Neural progenitor cell (in vitro differentiated cells): ENCODE measurements around the gene ZIC4.

Experiments used
- CTCF ChIP-seq: fragments of 200-600 bp; sonication (generic); IDR thresholded peaks from 2 replicates; pipeline ENCODE4 v1.5.1; 2017; ENCODE audit warnings: antibody characterized with exemption, mild to moderate bottlenecking
- EZH2phosphoT487 ChIP-seq: fragments of 200-600 bp; sonication (generic); IDR thresholded peaks from 2 replicates; pipeline ENCODE4 v1.6.1; 2017; ENCODE audit warnings: antibody characterized with exemption

- TF ChIP-seq CTCF (no peak), EZH2phosphoT487 (no peak)
These were observed 34.5 kb downstream of the ZIC4 start for GRCh38 chr3:147371771-147372340.
